ENCODE results near the gene ANKRD40.

Gene ANKRD40

DNA sequence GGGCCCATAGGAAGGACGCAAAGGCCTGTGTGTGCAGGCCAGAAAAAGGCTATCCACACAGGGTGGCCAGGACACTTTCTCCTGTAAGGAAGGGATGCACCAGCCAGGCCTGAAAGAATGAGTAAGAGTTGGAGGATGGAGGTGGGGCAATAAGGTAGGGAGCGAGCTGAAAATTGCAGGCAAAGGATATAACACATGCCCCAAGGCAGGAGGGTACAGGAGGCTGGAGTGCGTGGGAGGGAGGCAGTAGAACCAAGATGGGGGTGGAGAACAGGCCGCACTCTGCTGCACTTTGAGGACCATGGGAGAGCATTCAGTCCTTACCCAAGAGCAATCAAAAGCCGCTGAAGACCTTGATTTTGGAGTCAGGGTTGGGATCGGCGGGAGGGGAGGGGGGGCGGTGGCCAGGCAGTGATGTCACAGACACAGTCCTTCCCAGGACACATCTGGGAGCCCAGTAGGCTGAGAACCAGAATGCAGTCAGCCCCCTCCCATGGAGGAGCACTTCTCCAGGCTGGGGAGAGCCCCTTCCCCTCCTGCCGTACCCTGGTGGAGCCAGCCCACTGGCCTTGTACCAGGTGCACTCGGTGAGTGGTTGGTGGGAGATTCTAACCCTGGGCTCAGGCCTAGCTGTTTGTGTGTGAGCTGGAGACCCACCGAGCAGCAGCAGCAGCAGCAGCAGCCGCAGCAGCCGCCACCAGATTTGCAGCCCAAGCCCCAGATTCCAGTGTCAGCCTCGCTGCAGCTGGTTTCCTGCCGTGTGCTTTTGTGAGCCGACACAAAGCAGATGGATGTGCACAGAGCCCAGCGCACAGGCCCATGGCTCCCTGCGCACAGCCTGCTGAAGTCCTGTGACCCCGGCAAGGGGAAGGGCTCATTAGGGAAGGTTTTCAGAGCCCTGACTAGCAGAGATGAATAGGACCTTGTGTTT lies 17.5 kb downstream of the ANKRD40 start:
- Histone ChIP-seq H3K9me3 (ENCODE audit: control insufficient read depth, low read length) (no peaks in the 10 kb centered on the region), H3K79me2 (no peaks in the 10 kb centered on the region), H3K9ac (no peak overlapping the region), H3K4me3 (ENCODE audit: low read depth, low read length) (no peak overlapping the region), H3K27ac (no peak overlapping the region), H3K4me2 (ENCODE audit: low read length) (no peak overlapping the region), H3K36me3 (ENCODE audit: control insufficient read depth, insufficient read depth, low read length) (no peaks in the 10 kb centered on the region), H3K27me3 (ENCODE audit: control insufficient read depth, insufficient read depth, low read length) (no peaks in the 10 kb centered on the region), H3K4me1 (peaks cover 22% of the 10 kb centered on the region), H2AFZ (no peak overlapping the region)
- TF ChIP-seq, protein P1, sequence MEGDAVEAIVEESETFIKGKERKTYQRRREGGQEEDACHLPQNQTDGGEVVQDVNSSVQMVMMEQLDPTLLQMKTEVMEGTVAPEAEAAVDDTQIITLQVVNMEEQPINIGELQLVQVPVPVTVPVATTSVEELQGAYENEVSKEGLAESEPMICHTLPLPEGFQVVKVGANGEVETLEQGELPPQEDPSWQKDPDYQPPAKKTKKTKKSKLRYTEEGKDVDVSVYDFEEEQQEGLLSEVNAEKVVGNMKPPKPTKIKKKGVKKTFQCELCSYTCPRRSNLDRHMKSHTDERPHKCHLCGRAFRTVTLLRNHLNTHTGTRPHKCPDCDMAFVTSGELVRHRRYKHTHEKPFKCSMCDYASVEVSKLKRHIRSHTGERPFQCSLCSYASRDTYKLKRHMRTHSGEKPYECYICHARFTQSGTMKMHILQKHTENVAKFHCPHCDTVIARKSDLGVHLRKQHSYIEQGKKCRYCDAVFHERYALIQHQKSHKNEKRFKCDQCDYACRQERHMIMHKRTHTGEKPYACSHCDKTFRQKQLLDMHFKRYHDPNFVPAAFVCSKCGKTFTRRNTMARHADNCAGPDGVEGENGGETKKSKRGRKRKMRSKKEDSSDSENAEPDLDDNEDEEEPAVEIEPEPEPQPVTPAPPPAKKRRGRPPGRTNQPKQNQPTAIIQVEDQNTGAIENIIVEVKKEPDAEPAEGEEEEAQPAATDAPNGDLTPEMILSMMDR (IDR thresholded peaks at IDR 0.05): no peak

DNA sequence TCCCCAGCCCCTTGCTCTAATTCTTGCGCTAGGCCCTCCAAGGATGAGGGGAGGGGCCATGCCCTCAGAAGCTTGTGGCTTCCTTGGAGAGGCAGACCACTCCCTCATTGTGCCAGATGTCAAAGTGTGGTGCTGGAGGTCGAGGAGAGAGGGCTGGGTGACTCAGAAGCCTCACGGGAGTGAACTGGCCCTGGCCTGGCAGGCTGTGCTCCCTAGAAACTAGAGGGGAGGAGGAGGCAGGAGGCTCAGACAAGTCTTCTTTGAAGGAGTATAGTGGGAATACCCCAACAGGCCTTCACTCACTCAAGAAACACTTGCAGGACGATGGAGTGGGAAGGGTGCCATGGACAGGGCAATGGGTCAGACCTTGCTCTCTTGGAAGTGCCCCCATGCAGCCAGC lies 18.5 kb downstream of the ANKRD40 start:
- TF ChIP-seq, protein P1 (IDR thresholded peaks at IDR 0.05): no peak
- no peaks in the 10 kb centered on the region for H3K36me3 ChIP-seq (ENCODE audit: control insufficient read depth, insufficient read depth, low read length)
- H3K4me2 ChIP-seq (ENCODE audit: low read length): no peak overlapping the region
- no peak overlapping the region for H3K27ac ChIP-seq
- H3K79me2 ChIP-seq: no peaks in the 10 kb centered on the region
- no peak overlapping the region for H3K4me3 ChIP-seq (ENCODE audit: low read depth, low read length)
- H2AFZ ChIP-seq: no peak overlapping the region
- H3K4me1 ChIP-seq: peaks cover 31% of the 10 kb centered on the region
- no peaks in the 10 kb centered on the region for H3K27me3 ChIP-seq (ENCODE audit: control insufficient read depth, insufficient read depth, low read length)
- H3K9me3 ChIP-seq (ENCODE audit: control insufficient read depth, low read length): no peaks in the 10 kb centered on the region
- no peak overlapping the region for H3K9ac ChIP-seq

DNA sequence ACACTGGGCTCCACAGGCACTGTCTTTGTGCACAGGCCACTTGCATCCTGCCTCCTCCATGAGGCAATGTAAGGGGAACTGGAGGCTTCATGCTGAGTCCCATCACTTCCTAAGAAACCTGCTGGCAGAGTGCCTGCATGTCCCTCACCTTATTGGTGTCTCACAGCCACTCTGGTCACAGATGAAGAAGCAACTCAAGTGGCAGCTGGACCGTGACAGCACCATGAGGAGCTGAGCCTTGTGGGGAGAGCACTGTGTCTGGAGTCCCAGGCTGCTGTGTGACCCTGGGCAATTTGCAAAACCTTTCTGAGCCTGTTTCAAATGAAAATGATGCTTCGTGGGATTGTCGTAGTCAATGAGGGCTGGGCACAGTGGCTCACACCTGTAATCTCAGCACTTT lies 19.5 kb downstream of the ANKRD40 start:
- Histone ChIP-seq H3K9me3 (ENCODE audit: control insufficient read depth, low read length) (no peaks in the 10 kb centered on the region), H3K4me1 (peaks cover 33% of the 10 kb centered on the region), H2AFZ (no peak overlapping the region), H3K36me3 (ENCODE audit: control insufficient read depth, insufficient read depth, low read length) (no peaks in the 10 kb centered on the region), H3K27me3 (ENCODE audit: control insufficient read depth, insufficient read depth, low read length) (no peaks in the 10 kb centered on the region), H3K79me2 (no peaks in the 10 kb centered on the region), H3K9ac (no peak overlapping the region), H3K4me3 (ENCODE audit: low read depth, low read length) (no peak overlapping the region), H3K4me2 (ENCODE audit: low read length) (no peak overlapping the region), H3K27ac (no peak overlapping the region)
- TF ChIP-seq, protein P1 (IDR thresholded peaks at IDR 0.05): no peak

DNA sequence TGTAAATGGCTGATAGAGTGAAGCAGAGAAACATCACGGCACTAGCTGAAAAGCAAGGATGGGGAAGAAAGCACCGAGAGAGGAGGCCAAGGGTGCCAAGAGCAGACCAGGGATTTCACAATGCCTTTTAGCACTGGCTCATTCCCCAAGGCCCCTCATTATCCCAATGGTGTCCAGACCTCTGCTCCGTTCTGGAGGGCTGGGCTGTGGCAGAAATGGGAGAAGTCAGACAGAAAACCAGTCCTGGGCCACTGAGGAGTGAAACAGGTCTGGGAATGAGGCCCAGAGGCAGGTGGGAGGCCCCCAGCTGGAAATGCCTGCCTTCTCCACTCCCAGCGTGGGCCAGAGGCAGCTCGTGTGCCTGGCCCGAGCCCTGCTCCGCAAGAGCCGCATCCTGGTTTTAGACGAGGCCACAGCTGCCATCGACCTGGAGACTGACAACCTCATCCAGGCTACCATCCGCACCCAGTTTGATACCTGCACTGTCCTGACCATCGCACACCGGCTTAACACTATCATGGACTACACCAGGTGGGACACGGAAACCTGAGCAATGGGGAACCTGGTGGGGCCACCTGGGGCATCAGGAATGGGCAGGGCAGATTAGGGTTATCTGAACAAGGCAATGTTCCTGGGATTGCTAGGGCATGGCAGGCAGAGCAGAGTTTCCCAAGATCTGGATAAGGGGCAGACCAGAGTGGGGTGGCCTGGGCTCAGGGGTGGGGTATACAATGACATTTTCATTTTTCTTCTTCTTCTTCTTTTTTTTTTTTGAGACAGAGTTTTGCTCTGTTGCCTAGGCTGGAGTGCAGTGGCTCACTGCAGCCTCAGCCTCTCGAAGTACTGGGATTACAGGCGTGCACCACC lies 20.3 kb downstream of the ANKRD40 start:
- TF ChIP-seq, protein P1 (IDR thresholded peaks at IDR 0.05): no peak
- peaks cover 29% of the 10 kb centered on the region for H3K4me1 ChIP-seq

More for the DNA sequence above, 20.3 kb downstream of the ANKRD40 start:
- Histone ChIP-seq H3K9ac (no peak overlapping the region), H3K4me3 (ENCODE audit: low read depth, low read length) (no peak overlapping the region), H3K4me2 (ENCODE audit: low read length) (no peak overlapping the region), H3K27ac (no peak overlapping the region), H3K79me2 (no peaks in the 10 kb centered on the region), H3K27me3 (ENCODE audit: control insufficient read depth, insufficient read depth, low read length) (no peaks in the 10 kb centered on the region), H2AFZ (no peak overlapping the region), H3K9me3 (ENCODE audit: control insufficient read depth, low read length) (no peaks in the 10 kb centered on the region), H3K36me3 (ENCODE audit: control insufficient read depth, insufficient read depth, low read length) (no peaks in the 10 kb centered on the region)

Data from parathyroid adenoma (tissue), 2 donors.